ENCODE results near the gene CNN3.

DNA sequence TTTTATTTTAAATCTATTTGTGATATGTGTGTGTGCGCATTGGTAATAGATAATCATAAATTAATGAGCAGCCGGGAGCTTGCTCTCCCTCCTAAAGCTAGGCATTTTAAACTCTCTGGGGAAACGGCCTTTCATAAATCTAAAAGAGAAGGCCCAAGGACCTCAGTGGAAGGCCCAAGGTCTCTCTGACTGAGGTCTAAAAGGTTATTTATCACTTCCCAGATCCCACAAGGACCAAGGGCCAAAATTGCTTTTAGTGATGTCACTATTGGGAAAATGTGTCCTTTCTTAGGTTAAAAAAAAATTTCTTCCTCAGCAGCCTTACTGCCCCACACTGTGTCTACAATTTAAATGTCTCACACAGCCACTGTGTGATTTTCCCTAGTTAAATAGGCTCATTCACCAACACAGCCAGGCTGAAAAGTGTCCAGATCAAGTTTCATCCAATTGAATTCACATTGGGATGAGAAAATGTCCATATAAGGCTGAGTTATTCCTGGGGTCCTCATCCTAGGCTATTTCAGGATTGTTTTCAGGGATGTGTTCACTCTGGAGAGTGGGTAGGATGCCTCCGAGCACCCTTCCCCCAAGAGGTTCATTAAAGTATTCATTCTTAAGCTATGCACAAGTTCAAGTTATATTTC, 60.6 kb downstream of the CNN3 start:
- TF ChIP-seq, protein P1, sequence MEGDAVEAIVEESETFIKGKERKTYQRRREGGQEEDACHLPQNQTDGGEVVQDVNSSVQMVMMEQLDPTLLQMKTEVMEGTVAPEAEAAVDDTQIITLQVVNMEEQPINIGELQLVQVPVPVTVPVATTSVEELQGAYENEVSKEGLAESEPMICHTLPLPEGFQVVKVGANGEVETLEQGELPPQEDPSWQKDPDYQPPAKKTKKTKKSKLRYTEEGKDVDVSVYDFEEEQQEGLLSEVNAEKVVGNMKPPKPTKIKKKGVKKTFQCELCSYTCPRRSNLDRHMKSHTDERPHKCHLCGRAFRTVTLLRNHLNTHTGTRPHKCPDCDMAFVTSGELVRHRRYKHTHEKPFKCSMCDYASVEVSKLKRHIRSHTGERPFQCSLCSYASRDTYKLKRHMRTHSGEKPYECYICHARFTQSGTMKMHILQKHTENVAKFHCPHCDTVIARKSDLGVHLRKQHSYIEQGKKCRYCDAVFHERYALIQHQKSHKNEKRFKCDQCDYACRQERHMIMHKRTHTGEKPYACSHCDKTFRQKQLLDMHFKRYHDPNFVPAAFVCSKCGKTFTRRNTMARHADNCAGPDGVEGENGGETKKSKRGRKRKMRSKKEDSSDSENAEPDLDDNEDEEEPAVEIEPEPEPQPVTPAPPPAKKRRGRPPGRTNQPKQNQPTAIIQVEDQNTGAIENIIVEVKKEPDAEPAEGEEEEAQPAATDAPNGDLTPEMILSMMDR (IDR thresholded peaks at IDR 0.05; ENCODE audit: low read depth, low read length) = no peak
- TF ChIP-seq, protein P2, sequence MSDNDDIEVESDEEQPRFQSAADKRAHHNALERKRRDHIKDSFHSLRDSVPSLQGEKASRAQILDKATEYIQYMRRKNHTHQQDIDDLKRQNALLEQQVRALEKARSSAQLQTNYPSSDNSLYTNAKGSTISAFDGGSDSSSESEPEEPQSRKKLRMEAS (IDR thresholded peaks at IDR 0.05; ENCODE audit: low read depth, low read length) = no peak
- no peak for TF ChIP-seq POLR2A (IDR thresholded peaks at IDR 0.05; ENCODE audit: extremely low read depth, insufficient read length)
- no peak for TF ChIP-seq MYC (IDR thresholded peaks at IDR 0.05; ENCODE audit: low read depth, low read length)
